HEK293 (cell line): ENCODE data around the gene ADAM8.

Experiments used
- CTCF ChIA-PET: fragments of 350-600 bp; formaldehyde crosslinking; extraction: SDS; loops from one replicate; lab custom pipeline; 2021; ENCODE audit warnings: antibody characterized with exemption; lab: Yijun Ruan, JAX
- POLR2A ChIA-PET: fragments of 300-600 bp; formaldehyde crosslinking; extraction: SDS; loops from one replicate; lab custom pipeline; 2020; ENCODE audit warnings: antibody characterized with exemption, inconsistent platforms; lab: Yijun Ruan, JAX
- H3K27ac ChIP-seq: fragments of 200-500 bp; sonication (Bioruptor generic); 2 replicates; pipeline ENCODE4 v1.5.1; 2014; ENCODE audit warnings: low read depth, low read length, control low read depth, inconsistent platforms; ENCODE audit errors: extremely low read depth
- H3K36me3 ChIP-seq, 2 experiments: fragments of 200-500 bp in 1 of 2; sonication (Bioruptor generic) in 1 of 2; 1 replicate in 1 of 2; 2 replicates in 1 of 2; pipeline ENCODE4 v1.5.1; 2014 to 2017; ENCODE audit warnings: inconsistent platforms in 2 of 2, low read length in 2 of 2; ENCODE audit not compliant: control insufficient read depth in 2 of 2, insufficient read depth in 1 of 2
- H3K4me1 ChIP-seq: fragments of 200-500 bp; sonication (Bioruptor generic); 2 replicates; pipeline ENCODE4 v1.5.1; 2014; ENCODE audit warnings: mild to moderate bottlenecking, low read length, inconsistent platforms; ENCODE audit not compliant: control insufficient read depth, insufficient read depth
- H3K4me3 ChIP-seq: 2 replicates; pipeline ENCODE4 v1.5.1; 2011; ENCODE audit warnings: low read depth, mild to moderate bottlenecking, control low read depth, low read length, moderate library complexity
- H3K9me3 ChIP-seq: fragments of 200-500 bp; sonication (Bioruptor generic); 2 replicates; pipeline ENCODE4 v1.5.1; 2014; ENCODE audit warnings: low read depth, low read length, inconsistent platforms; ENCODE audit not compliant: control insufficient read depth, insufficient read depth
- BCL6B ChIP-seq: fragments of 450-650 bp; formaldehyde crosslinking; IDR thresholded peaks from 2 replicates; pipeline ENCODE4 v1.5.1; 2017; ENCODE audit warnings: missing biosample characterization, missing genetic modification characterization
- EGR2 ChIP-seq: fragments of 450-650 bp; formaldehyde crosslinking; IDR thresholded peaks from 2 replicates; pipeline ENCODE4 v1.5.1; 2016; ENCODE audit warnings: low read depth, missing biosample characterization, missing genetic modification characterization
- GLIS2 ChIP-seq: fragments of 450-650 bp; formaldehyde crosslinking; IDR thresholded peaks from 2 replicates; pipeline ENCODE4 v1.5.1; 2016; ENCODE audit warnings: missing biosample characterization, missing genetic modification characterization
- HOXC10 ChIP-seq: sonication (generic); formaldehyde crosslinking; IDR thresholded peaks from 2 replicates; pipeline ENCODE4 v1.8.1; 2023; ENCODE audit warnings: mild to moderate bottlenecking, missing genetic modification reagents
- KLF17 ChIP-seq: fragments of 450-650 bp; formaldehyde crosslinking; IDR thresholded peaks from 2 replicates; pipeline ENCODE4 v1.5.1; 2016; ENCODE audit warnings: missing biosample characterization, missing genetic modification characterization
- SETDB1 ChIP-seq: IDR thresholded peaks from one replicate; pipeline ENCODE4 v1.6.1; 2017; ENCODE audit warnings: mild to moderate bottlenecking, low read length, moderate library complexity, mixed read lengths; ENCODE audit not compliant: insufficient read length
- TSHZ1 ChIP-seq: fragments of 450-650 bp; formaldehyde crosslinking; IDR thresholded peaks from 2 replicates; pipeline ENCODE4 v1.5.1; 2016; ENCODE audit warnings: missing biosample characterization, missing genetic modification characterization, borderline replicate concordance
- ZBTB48 ChIP-seq: fragments of 450-650 bp; formaldehyde crosslinking; IDR thresholded peaks from 2 replicates; pipeline ENCODE4 v1.5.1; 2016; ENCODE audit warnings: missing biosample characterization, missing genetic modification characterization
- ZFP3 ChIP-seq: fragments of 450-650 bp; formaldehyde crosslinking; IDR thresholded peaks from 2 replicates; pipeline ENCODE4 v1.5.1; 2016; ENCODE audit warnings: low read depth, missing biosample characterization, missing genetic modification characterization
- ZFP69B ChIP-seq: fragments of 450-650 bp; formaldehyde crosslinking; IDR thresholded peaks from 2 replicates; pipeline ENCODE4 v1.5.1; 2016; ENCODE audit warnings: missing biosample characterization, missing genetic modification characterization
- ZNF155 ChIP-seq: fragments of 450-650 bp; formaldehyde crosslinking; IDR thresholded peaks from 2 replicates; pipeline ENCODE4 v1.5.1; 2016; ENCODE audit warnings: missing biosample characterization, missing genetic modification characterization
- ZNF169 ChIP-seq: fragments of 450-650 bp; formaldehyde crosslinking; IDR thresholded peaks from 2 replicates; pipeline ENCODE4 v1.5.1; 2016; ENCODE audit warnings: missing biosample characterization, missing genetic modification characterization
- ZNF266 ChIP-seq: fragments of 450-650 bp; formaldehyde crosslinking; IDR thresholded peaks from 2 replicates; pipeline ENCODE4 v1.5.1; 2016; ENCODE audit warnings: missing biosample characterization, missing genetic modification characterization, low read depth
- ZNF274 ChIP-seq, 2 experiments: fragments of 200-500 bp in 1 of 2; fragments of 450-650 bp in 1 of 2; sonication (Bioruptor generic) in 1 of 2; formaldehyde crosslinking in 1 of 2; IDR thresholded peaks; 2 replicates each; pipeline versions ENCODE4 v1.5.1 to v1.6.1; 2014 to 2016; ENCODE audit warnings: borderline replicate concordance in 1 of 2, inconsistent platforms in 1 of 2, low read length in 1 of 2, missing biosample characterization in 1 of 2, missing genetic modification characterization in 1 of 2
- ZNF423 ChIP-seq: fragments of 450-650 bp; formaldehyde crosslinking; IDR thresholded peaks from 2 replicates; pipeline ENCODE4 v1.5.1; 2016; ENCODE audit warnings: missing biosample characterization, missing genetic modification characterization
- ZNF449 ChIP-seq: fragments of 450-650 bp; formaldehyde crosslinking; IDR thresholded peaks from 2 replicates; pipeline ENCODE4 v1.5.1; 2017; ENCODE audit warnings: missing biosample characterization, mild to moderate bottlenecking, missing genetic modification characterization, moderate library complexity
- ZNF560 ChIP-seq: fragments of 450-650 bp; formaldehyde crosslinking; IDR thresholded peaks from 2 replicates; pipeline ENCODE4 v1.5.1; 2017; ENCODE audit warnings: missing biosample characterization, missing genetic modification characterization, borderline replicate concordance
- ZNF580 ChIP-seq: fragments of 450-650 bp; formaldehyde crosslinking; IDR thresholded peaks from 2 replicates; pipeline ENCODE4 v1.5.1; 2016; ENCODE audit warnings: missing biosample characterization, missing genetic modification characterization
- ZNF629 ChIP-seq: fragments of 450-650 bp; formaldehyde crosslinking; IDR thresholded peaks from 2 replicates; pipeline ENCODE4 v1.5.1; 2017; ENCODE audit warnings: missing biosample characterization, missing genetic modification characterization
- ZNF645 ChIP-seq: fragments of 450-650 bp; formaldehyde crosslinking; IDR thresholded peaks from 2 replicates; pipeline ENCODE4; 2016; ENCODE audit warnings: missing biosample characterization, missing genetic modification characterization
- ZNF701 ChIP-seq: fragments of 450-650 bp; formaldehyde crosslinking; IDR thresholded peaks from 2 replicates; pipeline ENCODE4 v1.5.1; 2016; ENCODE audit warnings: missing biosample characterization, missing genetic modification characterization
- ZNF792 ChIP-seq: fragments of 450-650 bp; formaldehyde crosslinking; IDR thresholded peaks from 2 replicates; pipeline ENCODE4 v1.5.1; 2016; ENCODE audit warnings: missing biosample characterization, missing genetic modification characterization

The ADAM8 gene

GRCh38 chr10:133295426-133296320, 19.0 kb upstream of the ADAM8 start (continued):
- TF ChIP-seq TSHZ1: no peak
- no peak for TF ChIP-seq ZNF423 (tag by site-specific recombination)
- TF ChIP-seq HOXC10 (CRISPR knock-in tag): no peak

- CTCF ChIA-PET: interaction anchor here (1.1 kb wide), 1 partner anchor 20 kb away, joined by 3 read pairs; no protein-coding TSS in a partner anchor
Observed at GRCh38 chr10:133294189-133294588, 17.5 kb upstream of the ADAM8 start.

GRCh38 chr10:133293810-133294119, 17.1 kb upstream of the ADAM8 start:
- H3K4me1 ChIP-seq: no peaks in the 10 kb centered on the region
- peaks cover 13 to 88% of the 10 kb centered on the region in 2 experiments; a peak in 2 of 3 replicates for H3K36me3 ChIP-seq
- no peaks in the 10 kb centered on the region for H3K9me3 ChIP-seq
- CTCF ChIA-PET: interaction anchor here (1.1 kb wide), 1 partner anchor 20 kb away, joined by 3 read pairs; no protein-coding TSS in a partner anchor
- H3K4me3 ChIP-seq: no peak overlapping the region
- H3K27ac ChIP-seq: no peak overlapping the region
- POLR2A ChIA-PET: no interaction called here
- TF ChIP-seq SETDB1 (no peak), EGR2 (tag by site-specific recombination) (no peak), ZNF155 (tag by site-specific recombination) (no peak), ZFP3 (tag by site-specific recombination) (no peak), ZNF560 (tag by site-specific recombination) (no peak), ZNF169 (tag by site-specific recombination) (no peak), ZNF449 (tag by site-specific recombination) (no peak), ZNF629 (tag by site-specific recombination) (no peak), ZNF645 (tag by site-specific recombination) (no peak), KLF17 (tag by site-specific recombination) (no peak), BCL6B (no peak), GLIS2 (tag by site-specific recombination) (no peak), ZNF792 (tag by site-specific recombination) (no peak), ZFP69B (tag by site-specific recombination) (no peak), ZNF266 (tag by site-specific recombination) (no peak), ZBTB48 (tag by site-specific recombination) (no peak), ZNF274 (IDR thresholded peaks at IDR 0.05; ENCODE audit: low read length) (no peak), ZNF274 (tag by site-specific recombination; IDR thresholded peaks at IDR 0.05; ENCODE audit: borderline replicate concordance) (no peak)

More at GRCh38 chr10:133294189-133294588, 17.5 kb upstream of the ADAM8 start:
- TF ChIP-seq ZNF580 (tag by site-specific recombination) (no peak), ZNF701 (tag by site-specific recombination) (no peak)
- no peak overlapping the region for H3K27ac ChIP-seq
- no peaks in the 10 kb centered on the region for H3K4me1 ChIP-seq
- peaks cover 13 to 88% of the 10 kb centered on the region in 2 experiments; a peak in 2 of 3 replicates for H3K36me3 ChIP-seq
- no peaks in the 10 kb centered on the region for H3K9me3 ChIP-seq
- H3K4me3 ChIP-seq: no peak overlapping the region
- POLR2A ChIA-PET: no interaction called here
